GDM1 (cell line): Measurements from ENCODE around the gene SEMA3G.

Experiments
- DNase-seq: peaks from one replicate; lab custom pipeline; 2025; lab: John Stamatoyannopoulos, UW

SEMA3G gene

DNA sequence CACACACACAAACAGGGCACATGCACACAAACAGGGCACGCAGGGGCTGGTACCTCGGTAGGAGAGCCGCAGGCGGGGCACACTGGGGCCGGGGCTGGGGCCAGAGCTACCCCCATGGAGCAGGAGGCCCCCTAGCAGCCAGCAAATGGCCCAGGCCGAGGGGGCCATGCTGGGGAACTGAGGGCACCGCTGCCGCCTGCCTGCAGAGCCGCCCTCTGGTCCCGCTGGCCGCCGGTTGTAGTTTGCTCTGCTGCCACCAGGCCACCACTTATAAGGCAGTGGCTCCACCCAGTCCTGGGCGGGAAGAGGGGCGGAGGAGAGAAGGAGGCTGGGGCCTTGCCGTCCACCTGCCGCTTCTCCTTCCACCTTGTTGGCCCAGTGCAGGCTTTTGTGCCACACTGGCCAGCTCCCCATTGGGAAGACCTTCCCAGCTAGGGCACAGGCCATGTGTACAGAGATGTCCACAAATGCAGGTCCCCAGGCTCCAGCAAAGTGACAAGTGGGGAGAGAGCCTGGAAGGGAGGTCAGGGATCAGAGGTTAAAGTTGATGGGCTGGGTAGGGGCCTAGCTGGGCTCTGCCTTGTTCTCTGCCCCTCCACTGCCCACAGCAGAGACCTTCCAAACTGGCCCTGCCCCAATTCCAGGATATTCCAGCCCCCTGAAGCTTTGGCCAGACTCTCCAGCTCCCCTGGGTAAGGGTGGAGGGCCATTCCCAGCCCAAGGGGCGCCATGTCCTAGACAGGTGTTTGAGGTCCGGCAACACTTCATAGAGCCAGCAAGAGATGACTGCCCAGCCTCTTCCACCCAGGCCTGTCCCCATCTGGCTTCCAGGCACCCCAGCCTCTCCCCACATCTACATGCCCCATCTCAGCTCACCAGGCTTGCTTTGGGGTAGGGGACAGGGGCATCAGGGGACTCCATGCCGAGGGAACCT lies at the start of gene SEMA3G:
Gene SEMA3G (minus strand): TSS at position 244 of the 934 bp plus-strand sequence. CDS start 76 bp downstream, at position 168.
- DNase-seq = peak; percentile 39

DNA sequence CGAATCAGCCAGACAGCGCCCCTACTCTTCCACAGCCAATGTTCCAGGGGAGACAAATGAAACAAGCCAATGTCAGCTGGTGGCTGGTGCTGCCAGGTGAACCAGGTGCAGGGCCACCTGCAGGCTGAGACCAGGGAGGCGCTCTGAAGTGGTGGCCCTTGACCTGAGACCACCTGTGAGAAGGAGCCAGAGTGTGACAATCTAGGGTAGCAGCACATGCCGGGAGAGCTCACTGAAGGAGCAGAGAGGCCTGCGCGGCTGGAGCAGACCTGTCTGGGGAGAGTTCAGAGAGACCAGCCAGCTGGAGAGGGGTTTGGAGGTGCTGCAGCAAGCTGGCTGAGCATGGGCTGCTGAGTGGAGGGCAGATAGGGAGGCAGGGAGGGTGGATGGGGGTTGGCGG lies 49.5 kb upstream of the SEMA3G start:
- DNase-seq = no peak

DNA sequence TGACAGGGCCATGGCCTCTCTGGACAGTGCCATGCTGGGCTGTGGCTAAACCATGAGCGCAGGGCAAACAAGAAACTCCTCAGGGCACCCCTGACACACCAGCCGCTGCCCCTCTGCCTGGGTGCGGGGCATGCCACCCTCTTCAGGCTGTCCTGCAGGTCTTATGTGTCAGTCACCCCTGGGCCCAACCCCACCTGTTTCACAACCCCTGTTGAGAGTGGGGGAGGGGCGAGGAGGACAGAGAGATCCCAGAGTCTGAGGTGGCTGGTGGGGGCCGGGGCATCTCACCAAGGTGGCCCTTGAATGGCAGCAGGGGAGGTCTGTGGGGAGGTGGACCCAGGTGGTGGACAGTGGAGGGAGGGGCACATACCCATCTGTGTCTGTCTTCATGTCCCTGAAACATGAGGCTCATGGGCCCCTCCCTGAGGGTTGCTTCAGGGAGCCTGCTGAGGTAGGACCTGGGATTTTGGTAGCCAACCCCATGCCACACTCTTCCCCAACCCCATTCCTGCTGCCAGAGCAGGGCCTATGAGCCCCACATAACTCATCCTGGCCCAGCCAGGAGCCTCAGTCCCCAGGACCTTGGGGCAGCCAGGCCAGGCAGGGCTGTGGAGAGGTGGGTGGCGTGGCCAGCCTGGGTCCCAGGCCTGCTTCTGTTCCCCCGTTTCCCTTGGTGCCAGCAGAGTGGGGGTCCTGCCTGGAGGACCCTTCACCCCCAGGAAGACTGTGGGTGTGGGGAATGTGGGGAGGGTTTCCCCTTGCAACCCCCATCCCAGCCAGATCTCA lies 48.5 kb upstream of the SEMA3G start:
- no peak for DNase-seq

DNA sequence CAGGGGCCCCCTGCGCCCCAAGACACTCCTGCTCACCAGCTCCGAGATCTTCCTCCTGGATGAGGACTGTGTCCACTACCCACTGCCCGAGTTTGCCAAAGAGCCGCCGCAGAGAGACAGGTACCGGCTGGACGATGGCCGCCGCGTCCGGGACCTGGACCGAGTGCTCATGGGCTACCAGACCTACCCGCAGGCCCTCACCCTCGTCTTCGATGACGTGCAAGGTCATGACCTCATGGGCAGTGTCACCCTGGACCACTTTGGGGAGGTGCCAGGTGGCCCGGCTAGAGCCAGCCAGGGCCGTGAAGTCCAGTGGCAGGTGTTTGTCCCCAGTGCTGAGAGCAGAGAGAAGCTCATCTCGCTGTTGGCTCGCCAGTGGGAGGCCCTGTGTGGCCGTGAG lies 47.2 kb upstream of the SEMA3G start:
- no peak for DNase-seq

DNA sequence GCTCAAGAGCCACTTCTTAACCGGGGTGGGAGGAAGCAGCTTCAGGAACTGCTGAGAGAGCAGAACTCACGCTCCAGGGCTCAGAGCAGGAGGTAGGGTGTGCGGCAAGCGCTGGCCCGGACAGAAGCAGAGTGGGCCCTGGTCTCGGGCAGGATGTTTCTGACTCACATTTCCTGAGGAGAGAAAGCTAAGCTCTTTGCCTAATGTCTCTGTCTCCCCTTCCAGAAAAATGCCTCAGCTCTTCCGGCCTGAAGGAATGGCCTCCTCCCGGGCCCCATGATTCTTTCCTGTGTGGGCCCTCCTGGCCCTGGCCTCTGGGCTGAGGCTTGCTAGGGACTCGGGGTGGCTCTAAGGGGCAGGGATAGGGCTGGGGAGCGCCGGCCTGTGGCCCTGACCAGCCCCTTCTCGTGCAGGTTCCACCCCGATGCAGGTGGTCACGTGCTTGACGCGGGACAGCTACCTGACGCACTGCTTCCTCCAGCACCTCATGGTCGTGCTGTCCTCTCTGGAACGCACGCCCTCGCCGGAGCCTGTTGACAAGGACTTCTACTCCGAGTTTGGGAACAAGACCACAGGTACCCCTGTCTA lies 46.1 kb upstream of the SEMA3G start:
- peak; percentile 71 for DNase-seq

DNA sequence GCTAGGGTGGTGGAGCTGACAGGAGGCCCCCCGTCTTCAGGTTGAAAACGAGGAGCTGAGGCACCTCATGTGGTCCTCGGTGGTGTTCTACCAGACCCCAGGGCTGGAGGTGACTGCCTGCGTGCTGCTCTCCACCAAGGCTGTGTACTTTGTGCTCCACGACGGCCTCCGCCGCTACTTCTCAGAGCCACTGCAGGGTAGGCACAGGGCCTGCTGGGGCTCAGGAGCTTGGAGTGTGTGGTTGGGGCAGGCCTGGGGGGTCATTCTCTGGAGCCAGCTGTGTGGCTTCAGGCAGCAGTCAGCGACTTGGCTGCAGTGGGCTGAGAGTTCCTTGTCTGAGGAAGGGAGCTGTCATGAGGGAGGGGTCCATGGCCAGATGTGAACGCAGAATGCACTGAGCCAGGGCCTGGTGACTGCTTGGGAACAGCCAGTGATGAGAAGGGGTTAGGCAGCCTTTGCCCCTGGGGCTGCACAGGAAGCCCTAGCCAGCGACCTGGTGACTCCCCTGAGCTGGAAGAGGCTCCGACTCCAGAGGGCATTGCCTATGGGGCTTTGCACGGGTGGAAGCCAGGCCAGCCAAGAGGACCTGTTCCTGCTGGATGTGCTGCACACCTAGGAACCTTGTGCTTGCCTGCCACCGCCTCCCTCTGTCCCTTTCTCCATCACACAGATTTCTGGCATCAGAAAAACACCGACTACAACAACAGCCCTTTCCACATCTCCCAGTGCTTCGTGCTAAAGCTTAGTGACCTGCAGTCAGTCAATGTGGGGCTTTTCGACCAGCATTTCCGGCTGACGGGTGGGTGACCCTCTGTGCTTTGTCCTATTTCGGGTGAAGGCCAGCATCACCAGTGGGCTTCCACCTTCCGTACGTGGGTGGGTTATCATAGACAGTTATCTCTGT lies 45.4 kb upstream of the SEMA3G start:
- DNase-seq = no peak

DNA sequence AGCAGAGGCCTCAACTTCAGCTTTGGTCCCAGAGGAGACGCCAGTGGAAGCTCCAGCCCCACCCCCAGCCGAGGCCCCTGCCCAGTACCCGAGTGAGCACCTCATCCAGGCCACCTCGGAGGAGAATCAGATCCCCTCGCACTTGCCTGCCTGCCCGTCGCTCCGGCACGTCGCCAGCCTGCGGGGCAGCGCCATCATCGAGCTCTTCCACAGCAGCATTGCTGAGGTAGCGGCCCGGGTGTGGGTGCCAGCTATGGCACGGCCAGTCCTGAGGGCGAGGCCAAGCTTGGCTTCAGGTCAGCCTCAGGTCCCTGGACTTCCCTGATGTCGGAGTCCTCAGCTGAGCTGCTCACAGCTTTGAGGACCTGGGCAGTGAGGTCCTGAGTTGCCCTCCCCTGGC lies 44.5 kb upstream of the SEMA3G start:
- DNase-seq = no peak

DNA sequence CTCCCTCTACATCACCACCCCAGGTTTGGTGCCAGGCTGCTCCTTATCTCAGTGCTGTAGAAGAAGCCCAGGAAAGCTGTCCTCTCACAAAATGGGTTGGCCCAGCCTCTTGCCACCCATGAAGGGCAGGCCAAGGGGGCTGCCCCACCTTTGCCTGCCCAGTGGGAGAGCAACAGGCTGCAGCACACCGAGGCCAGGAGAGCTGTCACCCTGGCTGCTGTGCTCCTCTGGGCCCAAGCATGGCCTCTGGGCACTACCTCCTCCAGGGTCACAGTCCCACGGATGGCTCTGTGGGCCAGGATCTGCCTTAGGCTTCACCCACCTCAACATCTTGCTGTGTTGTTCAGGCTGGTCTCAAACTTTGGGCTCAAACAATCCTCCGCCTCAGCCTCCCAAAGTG lies 43.8 kb upstream of the SEMA3G start:
- no peak for DNase-seq

DNA sequence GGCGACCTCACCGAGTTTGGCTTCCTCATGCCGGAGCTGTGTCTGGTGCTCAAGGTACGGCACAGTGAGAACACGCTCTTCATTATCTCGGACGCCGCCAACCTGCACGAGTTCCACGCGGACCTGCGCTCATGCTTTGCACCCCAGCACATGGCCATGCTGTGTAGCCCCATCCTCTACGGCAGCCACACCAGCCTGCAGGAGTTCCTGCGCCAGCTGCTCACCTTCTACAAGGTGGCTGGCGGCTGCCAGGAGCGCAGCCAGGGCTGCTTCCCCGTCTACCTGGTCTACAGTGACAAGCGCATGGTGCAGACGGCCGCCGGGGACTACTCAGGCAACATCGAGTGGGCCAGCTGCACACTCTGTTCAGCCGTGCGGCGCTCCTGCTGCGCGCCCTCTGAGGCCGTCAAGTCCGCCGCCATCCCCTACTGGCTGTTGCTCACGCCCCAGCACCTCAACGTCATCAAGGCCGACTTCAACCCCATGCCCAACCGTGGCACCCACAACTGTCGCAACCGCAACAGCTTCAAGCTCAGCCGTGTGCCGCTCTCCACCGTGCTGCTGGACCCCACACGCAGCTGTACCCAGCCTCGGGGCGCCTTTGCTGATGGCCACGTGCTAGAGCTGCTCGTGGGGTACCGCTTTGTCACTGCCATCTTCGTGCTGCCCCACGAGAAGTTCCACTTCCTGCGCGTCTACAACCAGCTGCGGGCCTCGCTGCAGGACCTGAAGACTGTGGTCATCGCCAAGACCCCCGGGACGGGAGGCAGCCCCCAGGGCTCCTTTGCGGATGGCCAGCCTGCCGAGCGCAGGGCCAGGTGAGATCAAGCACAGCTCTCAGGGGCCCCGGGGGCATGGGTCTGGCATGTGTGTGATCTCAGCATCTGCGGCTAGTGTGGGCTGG lies 43.1 kb upstream of the SEMA3G start:
- no peak for DNase-seq

DNA sequence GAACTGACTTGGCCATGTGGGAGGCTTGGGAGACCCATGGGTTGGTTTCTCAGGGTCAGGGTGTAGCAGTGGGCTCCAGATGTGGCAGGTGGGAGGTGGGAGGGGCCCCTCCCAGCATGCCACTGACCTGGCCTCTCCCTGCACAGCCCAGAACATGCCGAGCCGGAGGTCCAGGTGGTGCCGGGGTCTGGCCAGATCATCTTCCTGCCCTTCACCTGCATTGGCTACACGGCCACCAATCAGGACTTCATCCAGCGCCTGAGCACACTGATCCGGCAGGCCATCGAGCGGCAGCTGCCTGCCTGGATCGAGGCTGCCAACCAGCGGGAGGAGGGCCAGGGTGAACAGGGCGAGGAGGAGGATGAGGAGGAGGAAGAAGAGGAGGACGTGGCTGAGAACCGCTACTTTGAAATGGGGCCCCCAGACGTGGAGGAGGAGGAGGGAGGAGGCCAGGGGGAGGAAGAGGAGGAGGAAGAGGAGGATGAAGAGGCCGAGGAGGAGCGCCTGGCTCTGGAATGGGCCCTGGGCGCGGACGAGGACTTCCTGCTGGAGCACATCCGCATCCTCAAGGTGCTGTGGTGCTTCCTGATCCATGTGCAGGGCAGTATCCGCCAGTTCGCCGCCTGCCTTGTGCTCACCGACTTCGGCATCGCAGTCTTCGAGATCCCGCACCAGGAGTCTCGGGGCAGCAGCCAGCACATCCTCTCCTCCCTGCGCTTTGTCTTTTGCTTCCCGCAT lies 42.3 kb upstream of the SEMA3G start:
- DNase-seq = no peak

DNA sequence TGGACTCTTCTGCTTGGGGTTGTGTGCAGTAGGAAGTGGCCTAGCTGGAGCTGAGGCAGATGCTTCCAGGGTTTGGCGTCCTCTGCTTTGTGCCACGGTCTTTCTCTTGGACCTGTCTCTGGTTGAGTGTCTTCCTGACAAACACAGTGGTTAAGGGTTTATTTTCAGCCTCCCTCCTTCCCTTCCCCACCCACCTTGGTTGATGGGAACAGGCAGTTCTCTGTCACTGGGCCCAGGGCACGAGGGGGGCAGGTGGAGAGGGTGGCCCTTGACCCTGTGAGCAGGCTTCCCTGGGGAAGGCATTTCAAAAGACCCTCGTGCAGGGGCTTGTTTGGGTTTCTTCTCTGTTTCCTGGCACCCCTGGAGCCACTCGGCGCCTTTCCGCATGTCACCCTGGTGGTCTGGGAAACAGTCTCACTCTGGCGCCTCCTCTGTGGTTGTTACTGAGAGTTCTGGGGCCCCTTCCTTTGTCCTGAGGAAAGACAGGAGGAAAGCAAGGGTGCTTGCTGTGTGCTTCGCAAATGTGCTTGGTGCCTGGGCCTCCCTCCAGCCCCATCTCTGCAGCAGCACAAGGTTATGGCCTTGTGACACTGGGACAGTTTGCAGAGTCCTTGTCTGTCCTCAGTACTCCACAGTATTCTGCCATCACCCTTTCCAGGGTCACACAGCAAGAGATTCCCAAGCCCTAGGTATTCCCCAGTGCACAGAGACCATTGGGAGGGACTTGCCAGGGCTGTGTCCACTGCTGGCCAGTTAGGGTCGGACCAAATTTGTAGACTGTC lies 40.0 kb upstream of the SEMA3G start:
- DNase-seq = no peak

DNA sequence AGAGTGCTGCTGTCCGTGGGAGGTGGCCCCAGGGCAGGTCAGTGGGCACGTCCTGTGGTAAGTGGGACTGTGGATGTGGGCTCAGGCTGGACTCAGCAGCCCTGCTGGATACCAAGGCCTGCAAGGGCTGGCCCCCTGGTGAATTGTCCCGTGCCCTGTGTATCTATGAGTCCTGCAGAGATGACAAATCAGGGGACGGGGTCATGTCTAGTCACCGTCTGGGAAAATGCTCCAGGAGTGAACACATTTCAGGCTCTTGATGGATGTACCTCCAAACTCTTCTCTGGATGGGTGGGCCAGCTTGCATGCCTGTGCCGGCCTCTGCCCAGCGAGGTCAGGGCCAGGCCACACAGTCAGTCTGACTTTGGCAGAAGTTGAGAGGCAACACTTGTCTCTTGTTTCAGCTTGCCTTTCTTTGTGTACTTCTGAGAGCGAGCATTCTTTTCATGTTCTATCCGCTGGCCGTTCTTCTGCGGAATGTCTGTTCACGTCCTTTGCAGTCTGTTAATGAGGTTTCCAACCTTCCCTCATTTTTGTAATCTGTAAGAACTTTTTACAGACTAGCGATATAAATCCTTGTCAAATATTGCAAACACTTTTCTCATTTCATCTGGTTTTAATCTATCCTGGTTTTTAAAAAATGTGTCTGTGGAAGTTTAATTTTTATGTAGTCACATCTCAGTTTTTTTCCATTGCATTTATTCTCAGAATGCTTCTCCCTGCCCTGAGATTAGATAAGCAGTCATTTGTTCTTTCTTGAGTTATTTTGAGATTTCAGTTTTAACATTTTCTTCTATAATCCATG lies 38.9 kb upstream of the SEMA3G start:
- no peak for DNase-seq

DNA sequence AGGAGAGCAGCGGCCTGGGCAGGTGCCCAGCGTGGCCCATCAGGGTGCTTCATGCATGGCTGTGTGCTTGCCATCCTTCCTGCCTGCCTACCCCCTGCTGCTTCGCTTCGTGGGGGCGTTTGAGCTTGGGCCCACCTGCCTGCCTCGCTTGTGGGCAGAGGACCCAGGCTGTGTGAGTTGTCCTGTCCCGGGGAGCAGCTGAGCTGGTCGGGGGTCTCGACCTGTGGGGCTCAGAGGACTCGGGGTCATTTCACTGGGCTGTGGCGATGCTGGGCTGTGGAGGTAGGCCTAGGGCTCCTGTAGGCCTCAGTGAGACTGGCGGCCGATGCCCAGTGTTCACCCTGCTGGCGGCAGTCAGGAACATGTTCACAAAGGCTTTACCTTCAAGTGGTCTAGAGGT lies 38.2 kb upstream of the SEMA3G start:
- no peak for DNase-seq

DNA sequence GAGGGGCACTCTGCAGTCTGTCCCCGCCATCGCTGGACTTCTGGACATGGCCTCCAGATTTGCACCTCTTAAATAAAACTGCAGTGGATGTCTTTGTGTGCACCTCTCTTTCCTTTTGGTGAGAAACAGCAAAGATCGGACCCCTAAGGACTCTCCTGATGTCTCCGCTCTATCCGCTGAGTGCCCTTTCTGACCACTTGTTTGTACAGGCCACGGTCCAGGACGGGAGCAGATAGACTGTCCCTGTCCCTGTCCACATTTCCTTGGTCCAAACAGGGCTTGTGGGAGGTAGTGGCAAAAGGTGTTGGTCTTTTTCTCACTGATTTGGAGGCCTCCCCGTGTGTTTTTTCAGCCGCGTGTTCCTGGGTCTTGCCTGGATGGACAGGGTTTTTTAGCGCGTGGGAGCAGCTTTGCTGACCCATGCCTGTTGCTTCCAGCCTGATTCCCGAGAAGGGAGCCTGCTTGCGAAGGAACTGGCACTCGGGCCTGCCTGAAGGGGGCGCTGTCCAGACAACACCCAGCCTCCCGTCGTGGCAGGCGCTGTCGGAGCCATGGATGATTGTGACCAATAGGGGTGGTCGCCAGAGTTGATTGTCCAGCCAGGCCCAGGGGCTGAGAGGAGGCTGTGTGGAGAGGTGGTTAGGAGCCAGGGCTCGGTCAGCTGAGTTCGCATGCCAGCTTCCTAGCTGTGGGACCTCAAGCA lies 37.1 kb upstream of the SEMA3G start:
- no peak for DNase-seq

DNA sequence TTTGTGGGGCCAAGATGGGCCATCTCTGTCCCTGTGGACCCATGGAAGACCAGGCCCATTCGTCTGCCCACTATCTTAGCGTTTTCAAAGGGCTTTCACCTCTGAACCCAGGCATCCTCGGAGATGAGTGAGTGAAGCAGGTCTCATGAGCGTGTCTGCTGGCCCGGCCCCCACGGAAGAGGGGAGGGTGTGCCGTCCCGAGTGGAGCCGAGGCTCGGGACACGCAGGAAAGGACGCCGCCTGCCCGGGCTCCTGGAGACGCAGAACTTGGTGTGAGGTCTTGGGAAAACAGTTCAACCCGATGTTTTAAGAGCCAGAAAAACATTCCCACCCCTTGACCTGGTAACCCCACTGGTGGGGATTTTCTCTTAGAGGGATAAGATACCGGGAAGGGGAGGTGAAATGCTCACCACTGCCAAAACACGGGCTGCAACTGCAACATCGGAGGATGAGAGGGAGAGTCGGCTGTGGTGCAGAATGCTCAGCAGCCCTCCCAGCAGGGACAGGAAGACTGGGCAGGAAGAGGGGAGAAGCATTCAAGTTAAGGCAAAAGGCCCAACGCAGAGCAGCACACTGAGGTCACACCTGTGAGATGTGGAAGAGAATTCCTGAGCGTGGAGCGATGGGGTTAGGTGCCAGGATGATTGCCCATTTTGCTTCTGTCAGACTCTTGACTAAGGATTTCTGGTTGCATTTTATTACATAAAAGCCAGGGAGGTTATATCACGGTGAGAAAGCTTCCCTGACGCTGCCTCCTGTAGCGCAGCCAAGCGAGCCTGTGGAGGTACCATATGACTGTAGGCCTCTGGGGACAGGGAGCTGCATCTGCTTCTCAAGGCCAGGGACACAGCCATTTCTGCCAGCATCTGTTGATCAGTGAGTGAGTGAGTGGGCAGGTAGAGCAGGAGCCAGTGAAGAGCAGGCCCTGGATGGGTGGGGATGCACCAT lies 36.1 kb upstream of the SEMA3G start:
- DNase-seq = no peak

DNA sequence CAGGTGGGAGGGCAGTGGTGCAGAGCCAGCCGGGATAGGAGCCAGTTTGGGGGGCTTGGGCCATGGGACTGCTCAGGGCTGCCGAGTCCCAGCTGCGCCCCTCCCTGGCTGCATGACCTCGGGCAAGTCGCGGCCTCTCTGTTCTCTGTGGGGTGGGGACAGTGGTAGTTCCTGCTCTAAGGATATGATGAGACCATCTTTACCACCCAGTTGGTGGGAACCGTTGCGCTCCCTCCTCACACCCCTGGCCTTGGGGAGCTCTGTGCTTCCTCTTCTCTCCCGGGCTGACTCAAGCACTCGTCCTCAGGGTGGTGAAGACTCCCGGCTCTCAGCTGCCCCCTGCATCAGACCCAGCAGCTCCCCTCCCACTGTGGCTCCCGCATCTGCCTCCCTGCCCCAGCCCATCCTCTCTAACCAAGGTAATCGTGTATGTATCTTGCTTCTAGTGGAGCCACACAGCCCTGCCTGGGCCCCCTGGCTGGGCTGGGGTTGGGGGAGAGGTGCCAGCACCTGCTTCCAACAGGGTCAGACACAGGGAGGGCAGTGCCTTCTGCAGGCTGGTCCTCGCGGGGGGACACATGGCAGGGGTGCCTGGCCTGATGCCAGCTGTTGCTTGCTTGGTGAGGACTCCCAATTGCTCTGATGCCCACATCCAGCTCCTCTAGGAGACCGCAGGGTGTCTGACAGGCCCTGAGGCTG lies 35.1 kb upstream of the SEMA3G start:
- no peak for DNase-seq
